Transverse colon (tissue), 3 donors: ENCODE measurements around the gene TRAF2.

Experiments used
- EP300 ChIP-seq: sonication (generic); formaldehyde crosslinking; IDR thresholded peaks from one replicate; pipeline ENCODE4 v1.6.1; 2017; ENCODE audit warnings: antibody characterized with exemption, low read depth
- POLR2A ChIP-seq: fragments of 450-650 bp; IDR thresholded peaks from one replicate; pipeline ENCODE4 v1.6.1; 2016; ENCODE audit warnings: antibody characterized with exemption, mild to moderate bottlenecking, moderate library complexity
- TF ChIP-seq, protein P1 (sequence below), 5 experiments: fragments of 200-600 bp in 3 of 5; fragments of 450-650 bp in 2 of 5; sonication (generic) in 3 of 5; IDR thresholded peaks; 1 replicate in 2 of 5; 2 replicates in 3 of 5; pipeline ENCODE4 v1.5.1; 2016 to 2017; ENCODE audit warnings: antibody characterized with exemption in 5 of 5, inconsistent platforms in 3 of 5, mild to moderate bottlenecking in 2 of 5, moderate library complexity in 1 of 5

- TF ChIP-seq POLR2A = peak; percentile 80
- TF ChIP-seq, protein P1, sequence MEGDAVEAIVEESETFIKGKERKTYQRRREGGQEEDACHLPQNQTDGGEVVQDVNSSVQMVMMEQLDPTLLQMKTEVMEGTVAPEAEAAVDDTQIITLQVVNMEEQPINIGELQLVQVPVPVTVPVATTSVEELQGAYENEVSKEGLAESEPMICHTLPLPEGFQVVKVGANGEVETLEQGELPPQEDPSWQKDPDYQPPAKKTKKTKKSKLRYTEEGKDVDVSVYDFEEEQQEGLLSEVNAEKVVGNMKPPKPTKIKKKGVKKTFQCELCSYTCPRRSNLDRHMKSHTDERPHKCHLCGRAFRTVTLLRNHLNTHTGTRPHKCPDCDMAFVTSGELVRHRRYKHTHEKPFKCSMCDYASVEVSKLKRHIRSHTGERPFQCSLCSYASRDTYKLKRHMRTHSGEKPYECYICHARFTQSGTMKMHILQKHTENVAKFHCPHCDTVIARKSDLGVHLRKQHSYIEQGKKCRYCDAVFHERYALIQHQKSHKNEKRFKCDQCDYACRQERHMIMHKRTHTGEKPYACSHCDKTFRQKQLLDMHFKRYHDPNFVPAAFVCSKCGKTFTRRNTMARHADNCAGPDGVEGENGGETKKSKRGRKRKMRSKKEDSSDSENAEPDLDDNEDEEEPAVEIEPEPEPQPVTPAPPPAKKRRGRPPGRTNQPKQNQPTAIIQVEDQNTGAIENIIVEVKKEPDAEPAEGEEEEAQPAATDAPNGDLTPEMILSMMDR (IDR thresholded peaks at IDR 0.05) = peak; percentile 15 to 72 (median 24)
- TF ChIP-seq EP300 = no peak
Measured at GRCh38 chr9:136949817-136950655, 63.7 kb downstream of the TRAF2 start.
